Mesodermal cell (in vitro differentiated cells): ENCODE data around the gene MYO5B.

Source experiments
- H3K27ac ChIP-seq: 2 replicates; pipeline ENCODE4 v1.7.0; 2013; ENCODE audit warnings: mild to moderate bottlenecking, low read depth, low read length, moderate library complexity; ENCODE audit not compliant: severe bottlenecking
- H3K36me3 ChIP-seq: 2 replicates; pipeline ENCODE4 v1.7.1; 2013; ENCODE audit warnings: mild to moderate bottlenecking, low read length, moderate library complexity; ENCODE audit not compliant: control insufficient read depth, insufficient read depth
- H3K4me1 ChIP-seq: one replicate; pipeline ENCODE4 v1.7.1; 2013; ENCODE audit warnings: mild to moderate bottlenecking, low read length; ENCODE audit not compliant: insufficient read depth, control insufficient read depth, poor library complexity, severe bottlenecking
- H3K4me3 ChIP-seq: 2 replicates; pipeline ENCODE4 v1.7.0; 2013; ENCODE audit warnings: low read length, control low read depth, mild to moderate bottlenecking; ENCODE audit not compliant: insufficient read depth, poor library complexity, severe bottlenecking; ENCODE audit errors: extremely low read depth
- H3K9me3 ChIP-seq: 2 replicates; pipeline ENCODE4 v1.7.1; 2013; ENCODE audit warnings: mild to moderate bottlenecking, low read length, moderate library complexity; ENCODE audit not compliant: control insufficient read depth
- WGBS, 2 experiments: methylation state at CpG; one replicate each; pipeline ENCODE4 v1.1.5; 2013; ENCODE audit warnings: missing lambda C conversion rate in 2 of 2; ENCODE audit not compliant: insufficient coverage in 2 of 2; 5-methylcytosine and 5-hydroxymethylcytosine counted together

The MYO5B gene

DNA sequence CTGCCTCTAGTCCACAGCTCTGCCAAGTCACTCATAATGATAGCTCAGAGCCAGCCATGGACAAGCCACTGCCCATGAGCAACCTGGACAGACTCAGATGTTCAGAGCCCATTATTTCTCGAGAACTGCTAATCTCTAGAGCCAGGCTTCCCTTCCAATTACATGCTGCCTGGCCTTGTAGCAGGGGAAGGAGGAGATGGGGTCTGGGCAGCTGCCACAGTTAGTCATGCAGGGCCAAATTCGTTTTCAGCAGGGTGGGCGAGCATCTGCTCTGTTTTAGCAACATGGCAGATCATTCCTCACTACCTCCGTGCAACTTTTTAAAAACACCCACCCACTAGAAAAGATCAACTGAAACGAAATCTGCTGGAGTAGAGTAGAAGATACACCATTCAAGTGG is 141.8 kb downstream of the MYO5B start:
- H3K4me1 ChIP-seq, result no peaks in the 10 kb centered on the region
- no peaks in the 10 kb centered on the region for H3K9me3 ChIP-seq
- H3K4me3 ChIP-seq, result no peak overlapping the region
- no peak overlapping the region for H3K27ac ChIP-seq
- H3K36me3 ChIP-seq, result no peaks in the 10 kb centered on the region
- whole genome bisulfite sequencing, 2 experiments, result 100% methylated on average over 1 of the region's 5 CpGs; no CpG with 5 or more reads in 1 of the 2 experiments

DNA sequence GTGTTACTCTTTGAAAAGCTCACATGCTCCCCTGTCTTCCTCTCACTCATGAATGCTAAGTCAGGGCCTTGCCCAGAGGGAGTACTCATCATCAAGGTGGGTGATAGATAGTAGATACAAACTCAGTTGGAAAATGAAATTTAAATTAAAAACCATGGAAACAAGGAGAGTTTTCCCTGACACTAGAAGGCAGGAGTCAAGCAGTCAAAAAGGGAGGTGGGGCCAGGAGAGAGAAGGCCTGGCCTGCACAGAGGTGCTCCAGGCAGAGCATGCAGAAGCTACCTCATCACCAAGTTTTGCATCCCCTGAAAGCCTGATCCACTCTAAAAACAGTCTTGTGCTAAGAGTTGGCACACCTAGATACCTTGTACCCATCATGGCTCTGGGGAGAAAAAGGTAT is 143.7 kb downstream of the MYO5B start:
- Histone ChIP-seq H3K36me3 (no peaks in the 10 kb centered on the region), H3K9me3 (no peaks in the 10 kb centered on the region), H3K27ac (no peak overlapping the region), H3K4me1 (no peaks in the 10 kb centered on the region), H3K4me3 (no peak overlapping the region)

DNA sequence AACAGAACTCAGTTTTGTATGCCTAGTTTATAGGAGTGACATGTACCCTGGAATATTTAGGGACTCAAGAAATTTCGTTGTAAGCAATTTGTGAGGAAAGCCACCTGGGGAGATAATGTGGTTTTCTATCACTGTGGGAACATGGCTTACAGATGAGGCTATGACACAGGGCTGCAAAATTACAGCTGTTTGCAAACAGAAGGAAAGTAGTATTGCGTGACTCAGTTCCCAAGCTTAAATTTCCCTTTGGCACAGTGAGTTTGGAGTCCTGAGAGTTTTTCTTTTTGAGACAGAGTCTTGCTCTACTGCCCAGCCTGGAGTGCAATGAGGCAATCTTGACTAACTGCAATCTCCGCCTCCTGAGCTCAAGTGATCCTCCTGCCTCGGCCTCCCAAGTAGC is 149.8 kb downstream of the MYO5B start:
- Histone ChIP-seq H3K27ac (no peak overlapping the region), H3K4me3 (no peak overlapping the region), H3K4me1 (no peaks in the 10 kb centered on the region), H3K9me3 (no peaks in the 10 kb centered on the region), H3K36me3 (no peaks in the 10 kb centered on the region)
- 85 to 88% methylated on average over 4 of the region's 4 CpGs for WGBS, 2 experiments

DNA sequence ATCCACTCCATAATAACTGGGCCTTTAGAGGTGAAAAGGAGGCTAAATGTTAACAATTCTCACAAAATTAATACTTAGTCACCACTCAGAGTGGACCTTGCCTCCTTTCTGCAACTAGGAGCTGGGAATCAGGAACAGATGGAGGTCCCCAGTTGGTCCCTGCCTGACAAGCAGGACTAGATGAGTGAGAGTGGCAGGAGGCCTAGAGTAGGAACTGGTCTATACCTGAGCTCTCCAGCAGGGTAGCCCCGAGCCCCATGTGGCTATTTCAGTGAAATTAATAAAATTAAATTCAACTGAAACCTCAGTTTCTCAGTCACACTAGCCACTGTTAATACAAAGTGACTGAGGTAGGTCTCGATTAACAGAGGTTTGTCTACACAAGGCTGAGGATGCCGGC is 150.5 kb downstream of the MYO5B start:
- Histone ChIP-seq H3K4me3 (no peak overlapping the region), H3K27ac (no peak overlapping the region), H3K36me3 (no peaks in the 10 kb centered on the region), H3K9me3 (no peaks in the 10 kb centered on the region), H3K4me1 (no peaks in the 10 kb centered on the region)
- WGBS, 2 experiments, result 77 to 83% methylated on average over 2 of the region's 3 CpGs

DNA sequence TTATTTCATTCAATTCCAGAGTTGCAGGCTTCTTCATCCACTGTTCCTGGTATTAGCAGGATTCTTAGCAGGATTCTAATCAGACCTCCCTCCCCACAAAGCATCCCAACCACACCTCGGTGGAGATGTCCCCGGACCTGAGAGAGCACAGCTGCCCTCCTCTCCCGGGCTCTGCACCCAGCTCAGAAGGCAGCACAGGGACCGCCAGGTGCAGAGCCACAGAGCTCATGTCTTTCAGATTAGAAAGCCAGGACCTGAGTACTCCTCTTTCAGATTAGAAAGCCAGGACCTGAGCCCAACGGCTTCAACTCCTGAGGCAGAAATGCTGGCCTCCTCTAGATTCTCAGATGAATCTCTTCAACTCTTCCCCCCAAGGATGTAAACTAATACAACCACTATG is 152.3 kb downstream of the MYO5B start:
- 69 to 83% methylated on average over 4 of the region's 5 CpGs for WGBS, 2 experiments
- Histone ChIP-seq H3K9me3 (no peaks in the 10 kb centered on the region), H3K4me3 (no peak overlapping the region), H3K27ac (no peak overlapping the region), H3K4me1 (peaks cover 6% of the 10 kb centered on the region), H3K36me3 (no peaks in the 10 kb centered on the region)

DNA sequence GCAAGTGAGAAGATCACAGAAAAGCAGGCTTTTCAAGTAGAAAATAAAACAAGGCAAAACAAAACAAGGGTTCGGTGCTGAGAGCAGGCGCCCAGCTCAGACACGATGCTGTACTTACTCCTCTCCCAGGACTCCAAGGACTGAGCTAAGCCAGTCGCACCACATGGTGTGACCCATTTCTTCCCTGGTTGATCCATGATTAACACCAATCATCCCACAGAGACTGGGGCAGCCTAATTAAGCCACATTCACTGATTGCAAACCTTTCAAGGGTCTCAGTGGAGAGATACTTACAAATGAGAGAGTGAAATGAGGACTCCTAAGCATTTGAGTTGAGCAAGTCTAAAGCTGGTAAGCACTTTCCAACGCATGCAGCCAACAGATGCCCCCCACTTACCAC is 155.2 kb downstream of the MYO5B start:
- no peaks in the 10 kb centered on the region for H3K9me3 ChIP-seq
- no peak overlapping the region for H3K27ac ChIP-seq
- no peaks in the 10 kb centered on the region for H3K36me3 ChIP-seq
- H3K4me1 ChIP-seq, result peaks cover 6% of the 10 kb centered on the region
- WGBS, 2 experiments, result 93 to 94% methylated on average over 4 to 5 of the region's 5 CpGs
- no peak overlapping the region for H3K4me3 ChIP-seq

DNA sequence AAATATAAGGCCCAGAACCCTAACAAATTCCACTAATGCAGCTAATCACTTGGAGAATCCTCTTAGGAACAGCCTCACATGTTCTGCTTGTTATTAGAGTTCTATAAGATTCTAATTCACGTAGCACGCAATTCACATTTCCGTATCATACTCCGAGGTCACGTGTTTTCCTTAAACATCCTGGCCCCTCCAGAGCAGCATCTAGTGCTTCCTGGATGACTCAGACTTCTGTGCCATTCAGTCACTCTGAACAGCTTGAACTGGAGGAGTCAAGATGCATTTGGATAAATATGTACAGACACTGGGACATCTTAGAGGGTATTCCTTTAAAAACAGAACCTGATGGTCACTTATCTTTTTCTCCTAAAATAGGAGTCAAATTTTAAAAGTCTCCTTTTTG is 156.5 kb downstream of the MYO5B start:
- H3K4me3 ChIP-seq, result no peak overlapping the region
- peak overlapping the region; percentile 38 for H3K27ac ChIP-seq
- WGBS, 2 experiments, result 83 to 100% methylated on average over 5 of the region's 5 CpGs
- no peaks in the 10 kb centered on the region for H3K36me3 ChIP-seq
- H3K4me1 ChIP-seq, result peaks cover 6% of the 10 kb centered on the region
- no peaks in the 10 kb centered on the region for H3K9me3 ChIP-seq

DNA sequence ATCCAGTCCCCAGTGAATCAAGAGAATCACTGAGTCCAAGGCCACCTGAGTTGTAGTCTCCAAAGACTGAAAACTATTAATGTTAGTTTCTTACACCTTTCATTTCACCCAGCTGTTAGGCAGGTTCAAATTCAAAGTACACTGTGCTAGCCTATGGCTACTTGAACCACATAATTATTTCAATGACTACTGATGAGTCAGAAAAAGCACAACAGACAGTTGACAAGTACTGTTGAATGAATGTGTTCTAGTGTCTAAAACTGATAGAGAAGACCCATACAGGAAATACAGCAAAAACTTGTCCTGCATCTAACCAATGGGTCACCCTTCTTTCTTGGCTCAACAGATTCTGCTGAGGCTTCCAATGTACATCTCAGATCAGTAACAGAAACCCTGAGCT is 160.9 kb downstream of the MYO5B start:
- H3K4me3 ChIP-seq, result no peak overlapping the region
- no peak overlapping the region for H3K27ac ChIP-seq
- H3K4me1 ChIP-seq, result peaks cover 6% of the 10 kb centered on the region
- no peaks in the 10 kb centered on the region for H3K36me3 ChIP-seq
- no peaks in the 10 kb centered on the region for H3K9me3 ChIP-seq

DNA sequence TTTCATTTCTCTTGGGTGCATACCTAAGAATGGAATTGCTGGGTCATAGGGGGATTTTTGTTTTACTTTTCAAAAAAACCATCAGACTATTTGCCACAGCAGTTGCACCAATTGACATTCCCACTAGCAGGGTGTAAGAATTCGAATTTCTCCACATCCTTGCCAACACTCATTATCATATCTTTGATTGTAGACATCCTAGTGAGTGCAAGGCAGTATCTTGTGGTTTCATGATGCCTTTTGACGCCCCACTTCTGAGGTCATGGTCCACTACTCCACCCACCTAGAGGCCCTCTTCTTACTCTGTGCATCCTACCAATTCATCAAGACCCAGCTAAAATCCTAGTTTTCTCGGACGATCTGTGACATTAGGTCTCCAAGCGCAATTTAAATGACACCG is 161.9 kb downstream of the MYO5B start:
- Histone ChIP-seq H3K27ac (no peak overlapping the region), H3K36me3 (no peaks in the 10 kb centered on the region), H3K4me3 (no peak overlapping the region), H3K4me1 (no peaks in the 10 kb centered on the region), H3K9me3 (no peaks in the 10 kb centered on the region)
- WGBS, 2 experiments, result 80 to 89% methylated on average over 5 of the region's 6 CpGs

DNA sequence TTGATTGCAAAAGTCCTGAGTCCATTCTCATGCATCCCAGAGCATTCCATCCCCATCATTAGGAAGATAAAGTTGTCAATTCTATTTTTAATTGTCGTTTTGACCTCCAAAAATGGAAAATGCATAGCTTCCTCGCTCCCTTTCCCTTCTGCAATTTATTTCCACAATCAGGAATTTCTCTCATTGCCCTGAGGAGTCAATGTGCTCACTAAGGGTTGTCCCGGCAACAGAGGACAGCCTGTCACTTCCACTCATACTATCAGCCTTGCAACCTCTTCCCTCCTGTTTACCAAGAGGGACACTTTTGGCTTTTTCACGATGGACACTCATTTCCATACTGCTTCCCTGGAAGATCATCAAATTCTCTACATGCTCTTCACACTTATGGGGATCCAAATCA is 164.8 kb downstream of the MYO5B start:
- 80 to 81% methylated on average over 3 to 4 of the region's 4 CpGs for WGBS, 2 experiments
- H3K4me3 ChIP-seq, result no peak overlapping the region
- H3K27ac ChIP-seq, result no peak overlapping the region
- H3K36me3 ChIP-seq, result no peaks in the 10 kb centered on the region
- H3K9me3 ChIP-seq, result no peaks in the 10 kb centered on the region
- H3K4me1 ChIP-seq, result no peaks in the 10 kb centered on the region

DNA sequence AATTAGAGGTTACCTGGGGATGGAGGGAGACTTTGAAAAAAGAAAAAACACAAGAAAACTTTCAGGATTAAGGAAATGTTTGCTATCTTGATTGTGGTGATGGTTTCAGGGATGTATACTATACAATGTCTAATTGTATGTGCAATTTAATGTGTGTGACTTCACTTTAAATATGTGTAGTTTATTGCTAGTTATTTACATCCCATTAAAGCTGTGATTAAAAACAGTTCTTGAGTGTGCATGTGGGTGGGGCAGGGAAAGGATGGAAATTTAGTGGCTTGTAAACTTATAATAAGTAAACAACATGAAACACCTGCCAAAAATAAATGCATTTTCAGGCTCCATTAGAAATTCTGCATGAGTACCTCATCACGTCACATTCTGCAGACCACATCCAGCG is 167.0 kb downstream of the MYO5B start:
- Histone ChIP-seq H3K4me1 (no peaks in the 10 kb centered on the region), H3K36me3 (no peaks in the 10 kb centered on the region), H3K27ac (no peak overlapping the region), H3K9me3 (no peaks in the 10 kb centered on the region), H3K4me3 (no peak overlapping the region)
- 92% methylated on average over 2 of the region's 2 CpGs; no CpG with 5 or more reads in 1 of the 2 experiments for WGBS, 2 experiments

DNA sequence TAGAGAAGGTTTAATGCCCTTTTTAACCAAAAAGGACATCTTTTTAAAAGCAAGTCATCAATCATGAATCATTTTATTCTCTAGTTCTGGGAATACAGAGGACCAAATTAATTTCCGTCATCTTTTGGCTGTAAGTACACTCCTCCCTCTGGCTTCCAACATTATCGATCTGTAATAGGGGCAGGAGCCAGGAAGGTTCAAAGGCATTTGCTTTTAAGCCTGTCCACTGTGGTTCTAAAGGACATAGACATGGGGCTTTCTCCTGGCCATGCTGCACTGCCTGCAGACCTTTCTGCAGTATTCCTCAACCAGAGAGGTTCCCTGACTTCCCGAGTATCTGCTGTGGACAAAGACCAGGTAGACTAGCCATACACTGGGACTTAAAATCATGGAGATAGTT is 170.5 kb downstream of the MYO5B start:
- Histone ChIP-seq H3K4me3 (no peak overlapping the region), H3K9me3 (no peaks in the 10 kb centered on the region), H3K36me3 (no peaks in the 10 kb centered on the region), H3K27ac (no peak overlapping the region), H3K4me1 (no peaks in the 10 kb centered on the region)
- WGBS, 2 experiments, result 88% methylated on average over 2 of the region's 3 CpGs; no CpG with 5 or more reads in 1 of the 2 experiments
